Measurements from ENCODE around the gene TRAPPC11.

The TRAPPC11 gene

DNA sequence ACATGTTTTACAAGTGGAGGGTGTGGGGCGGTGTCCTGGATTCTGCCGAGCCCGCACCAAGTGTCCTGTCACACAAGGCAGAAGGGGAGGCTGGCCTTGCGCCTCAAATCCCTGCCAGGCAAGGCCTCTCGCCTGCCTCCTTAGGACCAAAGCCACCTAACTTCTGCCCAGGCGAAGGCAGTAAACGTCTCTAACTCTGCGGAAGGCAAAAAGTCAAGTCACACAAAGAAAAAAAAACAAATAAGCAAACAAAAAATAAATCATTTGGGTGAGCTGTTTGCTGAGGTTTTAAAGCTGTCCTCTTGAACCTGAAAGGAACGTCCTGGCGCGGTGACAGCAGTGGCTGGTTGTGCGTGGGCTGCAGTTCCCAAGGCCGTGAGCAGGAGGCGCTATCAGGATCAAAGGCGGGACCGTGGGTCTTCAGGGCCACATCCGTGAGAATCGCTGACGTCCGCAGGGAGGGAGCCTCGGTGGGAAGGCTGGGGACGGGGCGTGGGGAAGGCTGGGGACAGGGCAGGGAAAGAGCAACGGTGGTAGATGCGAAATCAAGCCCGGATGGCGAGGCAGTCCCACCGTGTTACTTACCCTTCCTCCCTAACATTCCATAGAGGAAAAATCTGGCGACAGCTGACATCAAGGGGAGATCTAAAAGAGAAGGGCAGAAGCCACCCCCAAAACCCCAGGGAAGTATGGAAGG lies 99.1 kb downstream of the TRAPPC11 start:
- no peak for DNase-seq (ENCODE audit: low read depth)

DNA sequence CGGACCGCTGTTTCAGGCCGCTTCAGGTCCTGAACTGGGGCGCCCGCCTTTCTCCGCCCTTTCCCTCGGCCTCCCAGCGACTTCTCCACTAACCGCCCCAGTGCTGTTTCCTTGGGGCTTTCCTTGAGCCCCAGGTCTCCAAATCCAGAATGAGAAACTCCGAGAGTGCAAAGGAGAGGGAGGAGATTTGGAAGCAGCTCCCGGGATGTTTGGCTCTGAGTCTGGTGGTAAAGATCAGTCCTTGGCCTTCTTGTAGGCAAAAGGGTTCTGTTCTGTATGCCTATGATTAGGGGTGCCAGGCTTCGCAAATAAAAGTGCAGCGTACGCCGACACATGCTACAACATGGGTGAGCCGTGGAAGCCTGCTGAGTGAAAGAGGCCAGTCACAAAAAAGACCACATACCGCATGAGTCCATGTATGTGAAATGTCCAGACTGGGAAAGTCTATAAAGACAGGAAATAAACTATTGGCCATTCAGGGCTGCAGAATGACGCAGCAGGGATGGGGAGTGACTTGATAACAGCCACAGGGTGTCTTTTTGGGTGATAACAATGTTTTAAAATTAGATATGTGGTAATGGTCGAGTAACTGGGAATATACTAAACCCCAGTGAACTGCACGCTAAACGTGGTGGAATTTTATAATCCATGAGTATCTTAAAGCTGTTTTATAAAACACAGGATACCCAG lies 99.8 kb downstream of the TRAPPC11 start:
- DNase-seq (ENCODE audit: low read depth) = no peak

DNA sequence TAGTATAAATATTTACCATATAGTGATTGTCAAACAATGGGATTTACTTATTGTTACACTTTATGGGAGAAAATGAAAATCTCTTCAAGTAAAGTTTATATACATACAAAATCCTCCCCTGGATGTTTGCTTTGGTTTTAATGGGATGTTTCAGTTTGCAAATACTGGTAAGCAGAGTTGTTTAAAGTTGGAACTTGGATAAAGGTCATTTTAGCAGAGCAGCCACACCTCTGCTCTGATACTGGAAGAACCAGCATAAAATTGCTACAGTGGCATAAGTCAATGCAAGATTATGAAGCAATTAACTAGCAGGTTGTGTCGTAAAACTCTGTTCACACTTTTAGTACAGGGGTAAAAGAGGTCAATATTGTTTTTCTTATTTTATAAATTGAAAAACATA lies 101.2 kb downstream of the TRAPPC11 start:
- DNase-seq (ENCODE audit: low read depth) = no peak
